H1 (cell line): ENCODE measurements around the gene DTL. TPM values are rescaled to one million over a fixed set of nuclear protein-coding genes. Genes with fewer than 3 reads are reported as not detected.

Experiments
- SIRT6 ChIP-seq: IDR thresholded peaks from one replicate; pipeline ENCODE4 v1.7.1; 2012; ENCODE audit warnings: low read length, inconsistent platforms
- SP4 ChIP-seq: IDR thresholded peaks from 2 replicates; pipeline ENCODE4 v1.6.1; 2012; ENCODE audit warnings: low read length, inconsistent platforms
- polyA plus RNA-seq, 7 experiments: library from polyadenylated mRNA; depleted of rRNA in 3 of 7; stranded (reverse) in 5 of 7; unstranded in 2 of 7; fragments of >200 nt in 5 of 7; fragments of 200-250 nt in 2 of 7; gene quantifications; 1 replicate in 5 of 7; 2 replicates in 1 of 7; 4 replicates in 1 of 7; pipeline versions ENCODE4 v1.2.1 to v1.2.3, GENCODE V29; 2011 to 2013; ENCODE audit warnings: missing spikeins in 2 of 7, mixed read lengths in 2 of 7
- total RNA-seq: library from RNA; stranded (reverse); fragmentation: NEBNext Ultra II Directional; extraction: Animal tissue kit (Norgen Biotek cat#: 25700); gene quantifications from 2 replicates; pipeline ENCODE4 v1.2.1, GENCODE V29; 2021

The DTL gene
- total and polyA plus RNA-seq, 2 of the 8 experiments (the other 6 are each of a cell fraction or from before 2014, with no cell fraction given), result 36.0 to 46.9 TPM

GRCh38 chr1:212078826-212079225, 43.3 kb downstream of the DTL start (continued):
- TF ChIP-seq SIRT6 (no peak), SP4 (no peak)
